ENCODE data around the gene LRRK1. TPM values are rescaled to one million over a fixed set of nuclear protein-coding genes. Genes with fewer than 3 reads are reported as not detected.
"Not testable (repeated sequence)": the region's sequence is repeated elsewhere in the genome, so short reads cannot be mapped to it uniquely, and the experiment has no call there.

The LRRK1 gene
- total and polyA plus RNA-seq, 11 donors: 1.3 to 12.7 (median 2.1) TPM

- peak overlapping the region; percentile 44 to 83 (median 70) for H3K27ac ChIP-seq
- H3K4me3 ChIP-seq: no peak overlapping the region
- 74 to 79% (median 75%) methylated on average over 11 of the region's 11 CpGs for WGBS, 4 donors
- intact Hi-C loops (cut with DNase I): no loop called here
- no peaks in the 10 kb centered on the region for H3K27me3 ChIP-seq
- H3K36me3 ChIP-seq: no peaks in the 10 kb centered on the region
- H3K9me3 ChIP-seq: no peaks in the 10 kb centered on the region
- TF ChIP-seq POLR2A (IDR thresholded peaks at IDR 0.05) (no peak), CTCF (IDR thresholded peaks at IDR 0.05) (no peak)
- peak in 2 of 5 donors; percentile 26 to 28 for DNase-seq
- peaks cover 0 to 39% (median 31%) of the 10 kb centered on the region in 12 donors for H3K4me1 ChIP-seq
- ATAC-seq: no peak
Observed at GRCh38 chr15:101092156-101092866, 173.2 kb downstream of the LRRK1 start.

GRCh38 chr15:101092867-101093202 is 173.7 kb downstream of the LRRK1 start:
- peak overlapping the region in 10 of 12 donors; percentile 44 to 83 (median 70) for H3K27ac ChIP-seq
- no peaks in the 10 kb centered on the region for H3K9me3 ChIP-seq
- no peaks in the 10 kb centered on the region for H3K27me3 ChIP-seq
- H3K4me3 ChIP-seq: no peak overlapping the region
- peaks cover 0 to 39% (median 31%) of the 10 kb centered on the region in 12 donors for H3K4me1 ChIP-seq
- intact Hi-C loops (cut with DNase I): no loop called here
- ATAC-seq (no peak), DNase-seq (peak in 1 of 5 donors; percentile 54)
- WGBS, 4 donors: 93 to 100% (median 96%) methylated on average over 2 to 12 of the region's 12 CpGs
- H3K36me3 ChIP-seq: no peaks in the 10 kb centered on the region
- TF ChIP-seq POLR2A (IDR thresholded peaks at IDR 0.05): no peak
- TF ChIP-seq CTCF (IDR thresholded peaks at IDR 0.05): no peak

GRCh38 chr15:101093958-101094357 is 174.8 kb downstream of the LRRK1 start:
- no peak for TF ChIP-seq POLR2A (IDR thresholded peaks at IDR 0.05)
- TF ChIP-seq CTCF (IDR thresholded peaks at IDR 0.05): no peak
- WGBS, 4 donors: 89 to 97% (median 94%) methylated on average over 12 of the region's 12 CpGs
- Histone ChIP-seq H3K27me3 (no peaks in the 10 kb centered on the region), H3K36me3 (no peaks in the 10 kb centered on the region), H3K27ac (no peak overlapping the region), H3K4me3 (no peak overlapping the region), H3K4me1 (peaks cover 0 to 33% (median 24%) of the 10 kb centered on the region in 12 donors), H3K9me3 (no peaks in the 10 kb centered on the region)
- intact Hi-C loops (cut with DNase I): no loop called here
- DNase-seq (no peak), ATAC-seq (no peak)

GRCh38 chr15:101095796-101096406 is 176.7 kb downstream of the LRRK1 start:
- ATAC-seq; H3K27ac ChIP-seq; H3K36me3 ChIP-seq; H3K4me3 ChIP-seq; H3K9me3 ChIP-seq; DNase-seq; H3K27me3 ChIP-seq; intact Hi-C loops (cut with DNase I): not testable (repeated sequence)
- H3K4me1 ChIP-seq: peaks cover 0 to 22% (median 20%) of the 10 kb centered on the region in 12 donors
- WGBS, 4 donors: 56 to 91% (median 86%) methylated on average over 4 to 6 of the region's 6 CpGs
